ENCODE data around the gene COG3. TPM values are rescaled to one million over a fixed set of nuclear protein-coding genes. Genes with fewer than 3 reads are reported as not detected.

COG3 gene
- total RNA-seq, 1 donor from 2014 or later: 23.8 TPM

DNA sequence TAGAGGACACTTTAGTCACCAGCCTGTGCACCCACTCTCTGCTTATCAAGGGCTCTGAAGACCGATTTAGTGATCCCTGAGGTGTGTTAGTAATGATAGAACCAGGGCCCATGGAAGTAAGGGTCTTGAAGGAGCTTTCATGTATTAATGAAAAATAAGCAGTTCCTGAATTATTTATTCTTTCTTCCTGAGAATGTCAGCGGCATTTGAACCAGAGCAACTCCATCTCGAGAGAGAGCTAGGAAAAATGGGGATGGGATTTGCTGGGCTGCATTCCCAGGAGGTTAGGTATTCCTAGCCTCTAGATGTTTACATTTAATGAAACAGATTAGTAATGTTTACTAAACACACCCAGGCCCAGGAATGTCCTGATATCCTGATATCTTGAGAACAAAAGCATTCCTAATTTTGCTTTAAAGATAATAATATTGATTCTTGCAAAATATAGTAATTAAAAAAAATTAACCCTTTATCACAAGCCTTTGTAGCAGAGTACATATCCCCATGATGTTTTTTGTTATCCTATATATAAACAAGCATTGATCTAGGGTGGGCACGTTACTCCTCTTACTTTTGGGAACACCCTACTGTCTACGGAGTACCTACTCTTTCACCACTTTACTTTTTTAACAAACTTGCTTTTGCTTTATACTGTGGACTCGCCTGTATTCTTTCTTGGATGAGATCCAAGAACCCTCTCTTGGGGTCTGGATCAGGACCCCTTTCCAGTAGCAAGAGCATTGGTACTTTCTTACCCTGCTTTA lies 63.1 kb downstream of the COG3 start:
- TF ChIP-seq CTCF (IDR thresholded peaks at IDR 0.05): no peak
- Mint-ChIP-seq H3K27ac (ENCODE audit: unreplicated experiment) (no peak overlapping the region), H3K36me3 (ENCODE audit: low read depth) (peaks cover 29% of the 10 kb centered on the region), H3K27me3 (ENCODE audit: low read depth) (no peaks in the 10 kb centered on the region), H3K4me1 (ENCODE audit: low read depth) (peaks cover 18% of the 10 kb centered on the region), H3K9me3 (ENCODE audit: low read depth) (no peaks in the 10 kb centered on the region), H3K4me3 (ENCODE audit: unreplicated experiment) (no peak overlapping the region)
- no peak for DNase-seq (ENCODE audit: low spot score)

DNA sequence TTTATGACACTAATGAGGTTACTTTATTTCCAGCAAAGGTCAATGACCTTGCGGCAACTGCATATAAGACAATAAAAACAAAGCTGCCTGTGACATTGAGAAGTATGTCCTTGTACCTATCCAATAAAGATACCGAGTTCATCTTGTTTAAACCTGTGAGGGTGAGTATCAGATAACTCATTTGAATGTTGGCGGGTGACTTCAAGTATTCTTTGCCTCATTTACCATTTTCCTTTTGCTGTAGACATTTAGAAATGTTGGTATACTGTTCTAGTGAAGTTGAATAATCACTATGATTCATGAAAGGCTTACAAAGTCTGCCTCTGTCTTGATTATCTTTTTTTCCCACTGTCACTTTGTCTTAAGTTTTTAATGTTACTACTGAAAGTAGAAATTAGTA lies 65.0 kb downstream of the COG3 start:
- Mint-ChIP-seq H3K27ac (ENCODE audit: unreplicated experiment) (no peak overlapping the region), H3K4me3 (ENCODE audit: unreplicated experiment) (no peak overlapping the region), H3K27me3 (ENCODE audit: low read depth) (no peaks in the 10 kb centered on the region), H3K4me1 (ENCODE audit: low read depth) (peaks cover 9% of the 10 kb centered on the region), H3K9me3 (ENCODE audit: low read depth) (no peaks in the 10 kb centered on the region), H3K36me3 (ENCODE audit: low read depth) (peaks cover 40% of the 10 kb centered on the region)
- no peak for TF ChIP-seq CTCF (IDR thresholded peaks at IDR 0.05)
- DNase-seq (ENCODE audit: low spot score): no peak

- TF ChIP-seq CTCF (IDR thresholded peaks at IDR 0.05): no peak
- Mint-ChIP-seq H3K27me3 (ENCODE audit: low read depth) (no peaks in the 10 kb centered on the region), H3K27ac (ENCODE audit: unreplicated experiment) (no peak overlapping the region), H3K9me3 (ENCODE audit: low read depth) (no peaks in the 10 kb centered on the region), H3K4me1 (ENCODE audit: low read depth) (no peaks in the 10 kb centered on the region), H3K4me3 (ENCODE audit: unreplicated experiment) (no peak overlapping the region), H3K36me3 (ENCODE audit: low read depth) (peaks cover 42% of the 10 kb centered on the region)
- no peak for DNase-seq (ENCODE audit: low spot score)
These were observed 69.9 kb downstream of the COG3 start for GRCh38 chr13:45534604-45535003.

GRCh38 chr13:45536224-45536623 lies 71.5 kb downstream of the COG3 start:
- no peak for TF ChIP-seq CTCF (IDR thresholded peaks at IDR 0.05)
- no peaks in the 10 kb centered on the region for H3K27me3 Mint-ChIP-seq (ENCODE audit: low read depth)
- H3K9me3 Mint-ChIP-seq (ENCODE audit: low read depth): no peaks in the 10 kb centered on the region
- H3K27ac Mint-ChIP-seq (ENCODE audit: unreplicated experiment): no peak overlapping the region
- H3K4me1 Mint-ChIP-seq (ENCODE audit: low read depth): no peaks in the 10 kb centered on the region
- peaks cover 34% of the 10 kb centered on the region for H3K36me3 Mint-ChIP-seq (ENCODE audit: low read depth)
- no peak for DNase-seq (ENCODE audit: low spot score)
- H3K4me3 Mint-ChIP-seq (ENCODE audit: unreplicated experiment): no peak overlapping the region

DNA sequence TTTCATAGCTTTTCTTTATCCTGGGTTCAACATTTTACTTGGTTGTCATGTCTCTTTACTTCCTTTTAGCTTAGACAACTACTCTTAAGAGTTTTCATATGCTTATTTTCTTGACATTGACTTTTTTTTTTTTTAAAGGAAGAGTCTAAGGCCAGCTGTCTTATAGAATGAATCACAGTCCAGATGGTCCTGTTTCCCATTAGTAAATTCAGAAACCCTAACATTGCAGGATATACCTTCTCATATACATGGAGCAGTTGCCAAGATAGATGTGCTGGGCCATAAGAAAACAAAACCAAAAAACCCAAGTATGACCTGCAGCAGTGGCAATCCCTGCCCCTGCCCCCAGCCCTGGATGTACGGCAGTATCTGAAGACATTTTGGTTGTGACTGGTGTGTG lies 72.8 kb downstream of the COG3 start:
- peaks cover 31% of the 10 kb centered on the region for H3K36me3 Mint-ChIP-seq (ENCODE audit: low read depth)
- no peak for TF ChIP-seq CTCF (IDR thresholded peaks at IDR 0.05)
- no peaks in the 10 kb centered on the region for H3K27me3 Mint-ChIP-seq (ENCODE audit: low read depth)
- no peak overlapping the region for H3K27ac Mint-ChIP-seq (ENCODE audit: unreplicated experiment)
- no peak overlapping the region for H3K4me3 Mint-ChIP-seq (ENCODE audit: unreplicated experiment)
- no peak for DNase-seq (ENCODE audit: low spot score)
- H3K4me1 Mint-ChIP-seq (ENCODE audit: low read depth): no peaks in the 10 kb centered on the region
- H3K9me3 Mint-ChIP-seq (ENCODE audit: low read depth): no peaks in the 10 kb centered on the region
